Activated T-helper 9 cell treated with anti-CD3 and anti-CD28 coated beads, Interleukin-2, amount 50 U/mL, for 16 hours (primary cell): ENCODE data around the gene ZNF552.
A peak's percentile ranks its signal among the peaks of the same experiment; 100 is the strongest.

Source experiments
- DNase-seq: peaks from one replicate; pipeline ENCODE4 v3.0.0-alpha.2; 2020; ENCODE audit warnings: low read depth

Gene ZNF552

GRCh38 chr19:57776764-57777296 is 37.9 kb downstream of the ZNF552 start:
- DNase-seq, result no peak

DNA sequence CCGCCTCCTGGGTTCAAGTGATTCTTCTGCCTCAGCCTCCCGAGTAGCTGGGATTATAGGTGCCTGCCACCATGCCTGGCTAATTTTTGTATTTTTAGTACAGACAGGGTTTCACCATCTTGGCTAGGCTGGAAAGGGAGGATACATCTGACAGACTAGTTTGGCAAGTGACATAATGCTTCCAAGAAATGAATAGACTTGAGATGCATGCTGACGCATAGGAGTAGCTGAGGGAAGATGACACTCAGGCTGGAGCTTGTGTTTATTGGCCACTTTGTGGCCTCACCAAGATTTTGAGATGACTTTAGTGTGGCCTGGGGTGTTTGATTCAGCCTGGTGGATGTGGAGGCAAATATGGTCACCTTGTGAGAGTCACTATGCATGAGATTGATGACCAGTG is 41.2 kb downstream of the ZNF552 start:
- no peak for DNase-seq

DNA sequence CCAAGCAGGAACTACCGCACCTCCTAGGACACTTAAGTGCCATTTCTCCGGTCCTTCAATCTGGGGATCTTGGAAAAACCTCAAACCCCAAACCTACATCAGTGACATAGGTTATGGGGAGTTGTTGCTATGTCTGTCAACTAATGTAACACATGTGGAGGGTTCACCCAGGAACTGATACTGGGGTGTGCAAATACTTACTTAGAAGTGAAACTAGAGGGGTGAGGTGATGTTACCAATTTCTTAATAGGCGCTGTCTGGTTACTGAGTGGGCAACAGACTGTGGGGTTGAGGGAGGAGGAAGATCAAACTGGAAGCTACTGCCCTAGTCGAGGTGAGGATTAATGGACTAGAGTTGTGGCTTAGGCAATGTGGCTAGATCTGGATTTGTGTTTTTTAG is 43.3 kb downstream of the ZNF552 start:
- no peak for DNase-seq

DNA sequence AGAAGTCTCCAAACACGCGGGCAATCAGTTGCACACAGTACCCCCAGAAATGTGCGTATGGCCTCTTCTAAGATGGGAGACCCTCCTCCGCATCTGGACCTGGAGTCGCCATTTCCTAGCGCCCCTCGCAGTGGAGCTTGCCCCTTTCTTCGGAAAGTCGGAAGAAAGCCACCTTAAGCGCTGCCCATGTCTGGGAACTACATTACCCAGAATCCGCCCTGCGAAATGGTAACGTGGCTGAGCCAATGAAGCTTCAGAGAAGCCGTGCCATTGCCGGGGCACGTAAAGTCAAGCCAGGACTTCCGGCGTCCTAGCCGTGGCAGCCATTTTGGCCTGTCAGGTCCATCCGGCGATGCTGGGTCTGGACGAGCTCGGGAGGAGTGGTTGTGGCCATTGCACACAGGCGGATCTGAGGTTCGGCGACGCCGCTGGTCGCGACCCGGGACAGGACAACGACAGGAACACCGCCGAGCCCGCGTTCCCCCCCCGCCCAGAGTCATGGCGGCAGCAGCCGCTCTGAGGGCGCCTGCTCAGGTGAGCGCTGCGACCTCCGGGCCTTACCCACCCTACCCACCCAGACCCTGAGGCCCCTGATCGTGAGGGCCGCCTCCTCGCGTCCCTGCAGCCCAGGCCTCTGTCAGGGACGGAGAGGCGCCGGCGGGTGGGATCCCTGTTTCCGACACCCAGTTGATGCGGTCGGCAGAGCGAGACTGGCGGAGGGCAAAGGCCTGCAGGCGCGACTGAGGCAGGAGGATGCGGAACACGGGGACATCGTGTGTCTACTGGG is 45.2 kb downstream of the ZNF552 start, which contains the start of gene ZNF586:
Gene ZNF586, plus strand, starts transcription at position 332 of the 787 bp plus-strand sequence. Its CDS starts 167 bp downstream, at position 499.
- peak; percentile 79 for DNase-seq

DNA sequence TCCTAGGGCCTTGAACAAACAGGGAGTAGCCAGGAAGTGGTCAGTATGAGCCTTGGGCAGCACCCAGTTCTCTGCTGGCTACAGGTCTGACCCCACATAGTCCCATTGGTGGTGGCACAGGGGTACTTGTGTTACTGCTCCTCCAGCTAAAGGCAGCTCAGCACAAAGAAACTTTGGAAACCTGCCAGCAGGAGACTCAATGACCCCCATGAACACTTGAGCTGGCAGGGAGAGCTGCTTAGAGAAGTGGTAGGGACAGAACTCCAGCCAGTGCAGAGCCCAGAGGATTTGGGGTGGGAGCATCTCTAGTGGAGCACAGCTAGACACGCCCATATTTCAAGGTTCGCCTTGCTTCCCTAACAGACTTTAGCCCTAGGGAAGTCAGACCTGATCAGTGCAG is 55.6 kb downstream of the ZNF552 start:
- no peak for DNase-seq

DNA sequence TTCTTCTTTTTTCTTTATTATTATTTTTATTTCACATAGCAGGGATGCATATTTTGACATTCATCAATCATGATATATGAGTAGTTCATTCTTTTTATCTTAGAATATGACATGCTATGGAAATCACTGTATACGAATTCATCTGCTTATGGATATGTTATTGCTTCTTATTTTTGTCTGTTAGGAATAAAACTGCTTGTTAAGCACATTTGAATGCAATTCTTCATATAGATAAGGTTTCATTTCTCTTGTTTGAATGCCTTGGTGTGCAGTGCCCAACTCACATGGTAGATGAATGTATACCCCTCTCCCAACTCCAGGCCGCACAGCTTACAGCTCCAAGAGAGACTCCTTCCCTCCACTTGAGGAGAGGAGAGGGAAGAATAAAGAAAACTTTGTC is 56.8 kb downstream of the ZNF552 start:
- no peak for DNase-seq
